Fibroblast of pulmonary artery (primary cell): ENCODE data around the gene ADH5.

Experiments used
- DNase-seq: peaks from one replicate; pipeline ENCODE4 v3.0.0-alpha.2; 2010; ENCODE audit warnings: low read depth
- H3K4me3 ChIP-seq: replicated peaks from 2 replicates; pipeline ENCODE4 v1.5.1; 2011; ENCODE audit warnings: low read depth, mild to moderate bottlenecking, control low read depth, low read length, moderate library complexity
- CTCF ChIP-seq: IDR thresholded peaks from 2 replicates; pipeline ENCODE4 v1.5.1; 2011; ENCODE audit warnings: mild to moderate bottlenecking, control low read depth, low read length, inconsistent platforms; ENCODE audit errors: missing control alignments

ADH5 gene

DNA sequence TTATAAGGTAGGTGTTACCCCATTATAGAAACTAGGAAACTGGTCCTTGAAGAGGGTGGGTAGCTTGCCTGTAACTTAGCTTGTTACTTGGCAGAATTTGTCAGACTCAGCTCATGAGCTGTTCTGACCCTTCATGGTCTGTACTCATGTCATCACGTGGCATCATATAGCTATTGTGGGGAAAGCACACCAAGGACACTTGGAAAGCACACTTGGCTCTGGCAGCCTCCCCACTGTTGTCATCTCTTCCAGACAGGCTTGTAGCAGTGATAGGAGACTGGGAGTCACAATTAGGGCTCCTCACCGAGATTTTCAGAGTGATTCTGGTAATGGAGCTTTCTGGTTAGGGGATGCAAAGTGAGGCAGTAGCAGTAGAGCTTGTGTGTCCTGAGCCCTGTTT, 30.4 kb downstream of the ADH5 start:
- H3K4me3 ChIP-seq: no peak overlapping the region
- DNase-seq: no peak
- TF ChIP-seq CTCF: no peak

DNA sequence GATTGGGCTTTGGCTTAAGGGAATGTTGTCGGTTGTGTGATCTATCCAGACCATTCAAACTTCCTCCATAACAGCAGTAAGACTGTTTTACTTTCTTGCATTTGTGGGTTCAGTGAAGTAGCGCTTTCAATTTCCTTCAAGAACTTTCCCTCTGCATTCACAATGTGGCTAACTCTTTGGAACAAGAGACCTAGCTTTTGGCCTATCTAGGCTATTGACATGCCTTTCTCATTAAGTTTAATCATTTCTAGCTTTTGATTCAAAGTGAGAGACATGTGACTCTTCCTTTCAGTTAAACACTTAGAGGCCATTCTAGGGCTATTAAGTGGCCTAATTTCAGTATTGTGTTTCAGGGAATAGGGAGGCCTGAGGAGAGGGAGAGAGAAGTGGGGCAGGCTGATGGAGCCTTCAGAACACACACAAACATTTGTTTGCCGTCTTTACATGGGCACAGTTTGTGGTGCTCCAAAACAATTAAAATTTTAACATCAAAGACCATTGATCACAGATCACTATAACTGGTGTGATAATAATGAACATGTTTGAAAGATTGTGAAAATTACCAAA, 34.1 kb downstream of the ADH5 start:
- H3K4me3 ChIP-seq: no peak overlapping the region
- no peak for DNase-seq
- no peak for TF ChIP-seq CTCF

DNA sequence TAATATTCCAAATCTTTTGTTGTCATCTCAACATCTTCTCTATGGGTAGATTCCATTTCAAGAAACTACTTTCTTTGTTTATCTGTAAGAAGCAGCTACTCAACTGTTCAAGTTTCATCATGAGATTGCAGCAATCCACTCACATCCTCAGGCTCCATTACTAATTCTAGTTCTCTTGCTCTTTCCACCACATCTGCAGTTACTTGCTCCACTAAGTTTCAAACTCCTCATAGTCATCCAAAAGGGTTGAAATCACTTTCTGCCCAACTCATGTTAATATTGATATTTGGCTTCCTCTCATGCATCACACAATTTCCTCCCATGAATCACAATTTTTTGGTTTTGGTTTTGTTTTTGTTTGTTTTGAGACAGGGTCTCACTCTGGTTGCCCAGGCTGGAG, 35.7 kb downstream of the ADH5 start:
- no peak for TF ChIP-seq CTCF
- no peak overlapping the region for H3K4me3 ChIP-seq
- no peak for DNase-seq

GRCh38 chr4:99047710-99048109, 40.9 kb downstream of the ADH5 start:
- H3K4me3 ChIP-seq: no peak overlapping the region
- no peak for DNase-seq
- TF ChIP-seq CTCF: peak; percentile 7

- no peak for TF ChIP-seq CTCF
- H3K4me3 ChIP-seq: no peak overlapping the region
- DNase-seq: no peak
These were observed 45.2 kb downstream of the ADH5 start for GRCh38 chr4:99043346-99043745.

GRCh38 chr4:99038213-99038612, 50.4 kb downstream of the ADH5 start:
- no peak for TF ChIP-seq CTCF
- no peak overlapping the region for H3K4me3 ChIP-seq
- DNase-seq: no peak

- no peak for TF ChIP-seq CTCF
- peak; percentile 18 for DNase-seq
- H3K4me3 ChIP-seq: no peak overlapping the region
These were observed 54.6 kb downstream of the ADH5 start for GRCh38 chr4:99033956-99034355.
